H1 (cell line): Measurements from ENCODE around the gene OBSCN. TPM values are rescaled to one million over a fixed set of nuclear protein-coding genes. Genes with fewer than 3 reads are reported as not detected.

ENCODE experiments used
- CTCF ChIA-PET: fragments of 300-600 bp; sonication (Branson Sonifier 250); formaldehyde crosslinking; loops from one replicate; lab custom pipeline; 2021; ENCODE audit not compliant: partially characterized antibody; lab: Charles Lee
- POLR2A ChIA-PET: fragments of 300-600 bp; sonication (Branson Sonifier 250); formaldehyde crosslinking; loops from one replicate; lab custom pipeline; 2021; ENCODE audit warnings: inconsistent platforms; ENCODE audit not compliant: partially characterized antibody; lab: Charles Lee
- DNase-seq, 2 experiments: peaks; one replicate each; pipeline versions ENCODE4 v3.0.0 to v3.0.0-alpha.2; 2010 to 2022; ENCODE audit warnings: low spot score in 2 of 2, low read depth in 1 of 2, mixed read lengths in 1 of 2
- FAIRE-seq: peaks from 2 replicates; lab custom pipeline; 2011; peaks lifted over from hg19 to GRCh38; lab: Jason Lieb, UNC
- H2AFZ ChIP-seq: 2 replicates; pipeline ENCODE4 v1.8.1; 2012; ENCODE audit warnings: low read length, inconsistent platforms
- H2AK5ac ChIP-seq: 2 replicates; pipeline ENCODE4 v1.6.1; 2013; ENCODE audit warnings: low read depth, low read length
- H2BK120ac ChIP-seq: replicated peaks from 2 replicates; pipeline ENCODE3; 2013; ENCODE audit warnings: low read depth, low read length, inconsistent platforms
- H2BK12ac ChIP-seq: 2 replicates; pipeline ENCODE4 v1.6.1; 2013; ENCODE audit warnings: low read depth, low read length
- H2BK15ac ChIP-seq: 2 replicates; pipeline ENCODE4 v1.6.1; 2013; ENCODE audit warnings: low read length
- H2BK20ac ChIP-seq: 2 replicates; pipeline ENCODE4 v1.6.1; 2013; ENCODE audit warnings: low read length
- H2BK5ac ChIP-seq: 2 replicates; pipeline ENCODE4 v1.6.1; 2013; ENCODE audit warnings: low read depth, low read length
- H3K14ac ChIP-seq: 2 replicates; pipeline ENCODE4 v1.6.1; 2013; ENCODE audit warnings: inconsistent platforms; ENCODE audit not compliant: insufficient read length
- H3K18ac ChIP-seq: 2 replicates; pipeline ENCODE4 v1.6.1; 2013; ENCODE audit warnings: low read length; ENCODE audit errors: extremely low read depth
- H3K23ac ChIP-seq: 2 replicates; pipeline ENCODE4 v1.6.1; 2013; ENCODE audit warnings: inconsistent platforms; ENCODE audit not compliant: insufficient read length
- H3K23me2 ChIP-seq: 2 replicates; pipeline ENCODE4 v1.6.1; 2013; ENCODE audit warnings: low read depth, low read length
- H3K27ac ChIP-seq: 2 replicates; pipeline ENCODE4 v1.6.1; 2011; ENCODE audit warnings: low read depth, low read length, inconsistent platforms
- H3K27me3 ChIP-seq, 4 experiments: replicated peaks in 1 of 4; 1 replicate in 1 of 4; 2 replicates in 3 of 4; pipeline versions ENCODE4 v1.6.1 to v1.8.1; 2011 to 2013; ENCODE audit warnings: low read length in 3 of 4, mild to moderate bottlenecking in 3 of 4, inconsistent platforms in 2 of 4, mixed read lengths in 2 of 4, moderate library complexity in 1 of 4; ENCODE audit not compliant: control insufficient read depth in 3 of 4, insufficient read depth in 3 of 4; ENCODE audit errors: extremely low read depth in 1 of 4
- H3K36me3 ChIP-seq, 4 experiments: 2 replicates each; pipeline versions ENCODE4 v1.6.1 to v1.8.1; 2011 to 2013; ENCODE audit warnings: mild to moderate bottlenecking in 4 of 4, low read length in 3 of 4, moderate library complexity in 2 of 4, control low read depth in 1 of 4, inconsistent platforms in 1 of 4; ENCODE audit not compliant: insufficient read depth in 4 of 4, control insufficient read depth in 2 of 4
- H3K4ac ChIP-seq: replicated peaks from 2 replicates; pipeline ENCODE3; 2013; ENCODE audit warnings: low read length, low read depth, mixed read lengths, inconsistent platforms; ENCODE audit not compliant: insufficient read length
- H3K4me1 ChIP-seq, 4 experiments: replicated peaks in 1 of 4; 1 replicate in 1 of 4; 2 replicates in 3 of 4; pipeline versions ENCODE4 v1.6.1 to v1.8.1; 2011 to 2013; ENCODE audit warnings: low read length in 3 of 4, inconsistent platforms in 2 of 4, mixed read lengths in 1 of 4; ENCODE audit not compliant: insufficient read depth in 4 of 4, control insufficient read depth in 3 of 4
- H3K4me2 ChIP-seq, 2 experiments: 2 replicates each; pipeline versions ENCODE4 v1.6.1 to v1.8.1; 2011 to 2013; ENCODE audit warnings: low read depth in 2 of 2, low read length in 2 of 2, control low read depth in 1 of 2, inconsistent platforms in 1 of 2, mild to moderate bottlenecking in 1 of 2; ENCODE audit not compliant: insufficient read depth in 1 of 2
- H3K4me3 ChIP-seq, 4 experiments: fragments of 200-600, 300-600 bp in 1 of 4; sonication (generic), shearing (Covaris generic), sonication (Bioruptor Twin) in 1 of 4; 2 replicates each; pipeline versions ENCODE4 v1.5.1 to v1.8.1; 2011 to 2016; ENCODE audit warnings: low read length in 4 of 4, low read depth in 3 of 4, control low read depth in 2 of 4, inconsistent platforms in 2 of 4, mild to moderate bottlenecking in 2 of 4, mixed read lengths in 1 of 4, moderate library complexity in 1 of 4; ENCODE audit not compliant: insufficient read depth in 2 of 4; ENCODE audit errors: extremely low read depth in 1 of 4
- H3K56ac ChIP-seq: replicated peaks from 2 replicates; pipeline ENCODE3; 2013; ENCODE audit warnings: low read depth, mild to moderate bottlenecking, mixed read lengths, low read length, inconsistent platforms; ENCODE audit not compliant: insufficient read length
- H3K79me1 ChIP-seq: 2 replicates; pipeline ENCODE4 v1.6.1; 2013; ENCODE audit warnings: low read depth, low read length, control low read depth
- H3K79me2 ChIP-seq, 2 experiments: 2 replicates each; pipeline versions ENCODE4 v1.6.1 to v1.8.1; 2012 to 2013; ENCODE audit warnings: low read length in 2 of 2, mild to moderate bottlenecking in 2 of 2, inconsistent platforms in 1 of 2; ENCODE audit not compliant: insufficient read depth in 2 of 2, control insufficient read depth in 1 of 2
- H3K9ac ChIP-seq, 4 experiments: replicated peaks in 1 of 4; 1 replicate in 1 of 4; 2 replicates in 3 of 4; pipeline versions ENCODE4 v1.6.1 to v1.8.1; 2011 to 2013; ENCODE audit warnings: low read depth in 3 of 4, low read length in 3 of 4, control low read depth in 2 of 4, mild to moderate bottlenecking in 2 of 4, moderate library complexity in 2 of 4, inconsistent platforms in 1 of 4; ENCODE audit errors: extremely low read depth in 1 of 4
- H3K9me3 ChIP-seq, 2 experiments: 2 replicates each; pipeline versions ENCODE4 v1.6.1 to v1.8.1; 2012 to 2013; ENCODE audit warnings: mild to moderate bottlenecking in 2 of 2, moderate library complexity in 2 of 2, control low read depth in 1 of 2, inconsistent platforms in 1 of 2, low read depth in 1 of 2, low read length in 1 of 2, mixed read lengths in 1 of 2; ENCODE audit not compliant: insufficient read depth in 2 of 2
- H4K20me1 ChIP-seq, 2 experiments: replicated peaks in 1 of 2; 2 replicates each; pipeline versions ENCODE3 to v1.8.1; 2011 to 2013; ENCODE audit warnings: inconsistent platforms in 2 of 2, low read length in 2 of 2, mild to moderate bottlenecking in 1 of 2; ENCODE audit not compliant: insufficient read depth in 2 of 2, control insufficient read depth in 1 of 2
- H4K5ac ChIP-seq: 2 replicates; pipeline ENCODE4 v1.6.1; 2013; ENCODE audit warnings: low read length, low read depth, mixed read lengths, inconsistent platforms; ENCODE audit not compliant: insufficient read length
- H4K8ac ChIP-seq: 2 replicates; pipeline ENCODE4 v1.8.0; 2013; ENCODE audit warnings: mild to moderate bottlenecking, moderate library complexity, low read length, inconsistent platforms; ENCODE audit not compliant: insufficient read depth; ENCODE audit errors: extremely low read depth
- H4K91ac ChIP-seq: replicated peaks from 2 replicates; pipeline ENCODE3; 2013; ENCODE audit warnings: low read length, mixed read lengths, inconsistent platforms; ENCODE audit not compliant: insufficient read length
- RNF2 ChIP-seq: fragments of 200-900, 300-1000 bp; sonication (generic); IDR thresholded peaks from 2 replicates; pipeline ENCODE4 v1.7.1; 2016; ENCODE audit warnings: borderline replicate concordance, low read depth, mild to moderate bottlenecking, antibody characterized with exemption, low read length; ENCODE audit not compliant: poor library complexity, severe bottlenecking; ENCODE audit errors: missing control alignments
- WGBS, 2 experiments: shearing (Covaris generic) in 1 of 2; methylation state at CpG; one replicate each; pipeline versions ENCODE4 v1.1.6 to v1.1.7; 2013 to 2015; ENCODE audit warnings: low lambda C conversion rate in 2 of 2, mixed read lengths in 2 of 2, inconsistent platforms in 1 of 2, low coverage in 1 of 2, missing lambda C conversion rate in 1 of 2; ENCODE audit not compliant: insufficient replicate concordance in 2 of 2, insufficient coverage in 1 of 2, insufficient read length in 1 of 2; ENCODE audit errors: extremely low coverage in 1 of 2, missing lambda C conversion rate in 1 of 2; 5-methylcytosine and 5-hydroxymethylcytosine counted together
- polyA plus RNA-seq, 7 experiments: library from polyadenylated mRNA; depleted of rRNA in 3 of 7; stranded (reverse) in 5 of 7; unstranded in 2 of 7; fragments of >200 nt in 5 of 7; fragments of 200-250 nt in 2 of 7; gene quantifications; 1 replicate in 5 of 7; 2 replicates in 1 of 7; 4 replicates in 1 of 7; pipeline versions ENCODE4 v1.2.1 to v1.2.3, GENCODE V29; 2011 to 2013; ENCODE audit warnings: missing spikeins in 2 of 7, mixed read lengths in 2 of 7
- total RNA-seq: library from RNA; stranded (reverse); fragmentation: NEBNext Ultra II Directional; extraction: Animal tissue kit (Norgen Biotek cat#: 25700); gene quantifications from 2 replicates; pipeline ENCODE4 v1.2.1, GENCODE V29; 2021

OBSCN gene
- total and polyA plus RNA-seq, 2 of the 8 experiments (the other 6 are each of a cell fraction or from before 2014, with no cell fraction given) = 7.5 to 28.4 TPM

DNA sequence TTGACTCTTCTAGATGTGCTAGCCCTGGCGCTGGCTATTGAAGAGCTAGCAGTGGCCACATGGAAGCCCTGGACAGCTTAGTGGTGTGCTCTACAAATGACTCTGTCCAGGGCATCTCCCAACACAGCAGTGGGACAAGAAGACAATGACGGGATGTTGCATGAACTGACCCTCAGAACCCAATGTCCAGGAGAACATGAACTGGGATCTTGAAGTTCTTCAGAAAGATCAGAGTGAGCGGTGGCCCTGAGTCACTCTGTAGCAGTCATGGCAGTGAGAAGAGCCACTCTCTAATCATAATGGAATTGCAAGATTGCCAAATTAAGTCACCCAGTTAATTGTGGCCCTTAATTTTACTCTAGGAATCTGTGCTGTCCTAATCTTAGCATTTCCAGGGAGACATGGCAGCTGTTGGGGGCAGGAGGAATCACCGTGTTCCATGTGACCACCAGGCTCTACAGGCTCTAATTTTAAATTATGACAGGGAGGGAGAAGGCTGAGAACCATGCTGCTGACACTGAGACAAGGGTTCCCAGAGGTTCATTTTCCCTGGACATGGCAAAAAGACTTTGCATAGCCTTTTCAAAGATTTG lies 10.2 kb upstream of the OBSCN start:
- H3K27me3 ChIP-seq = 0 out of 7 replicates have a peak, but pooled peaks cover 0 to 2% (median 0%) of the 10 kb centered on the region in 4 experiments
- H2BK120ac ChIP-seq = no peak overlapping the region
- H3K18ac ChIP-seq = no peak overlapping the region
- CTCF ChIA-PET = no interaction called here
- no peak overlapping the region for H3K4me3 ChIP-seq
- no peak overlapping the region for H2AK5ac ChIP-seq
- no peak overlapping the region for H3K9ac ChIP-seq
- no peaks in the 10 kb centered on the region; the same call in 1 of the 2 replicates for H3K23me2 ChIP-seq
- FAIRE-seq (no peak), DNase-seq (no peak)
- no peak overlapping the region for H3K27ac ChIP-seq
- POLR2A ChIA-PET = no interaction called here
- H2BK12ac ChIP-seq = no peak overlapping the region
- no peak overlapping the region for H2BK5ac ChIP-seq
- H3K4me1 ChIP-seq = no peaks in the 10 kb centered on the region
- H3K23ac ChIP-seq = no peak overlapping the region
- H4K5ac ChIP-seq = no peak overlapping the region
- H4K20me1 ChIP-seq = no peaks in the 10 kb centered on the region
- TF ChIP-seq RNF2 = no peak
- TF ChIP-seq, all 59 proteins: peak for 0
- Histone ChIP-seq H4K8ac (no peak overlapping the region), H3K36me3 (no peaks in the 10 kb centered on the region), H2AFZ (no peak overlapping the region), H3K4ac (no peak overlapping the region), H3K4me2 (no peak overlapping the region), H3K14ac (no peak overlapping the region), H2BK15ac (no peak overlapping the region), H3K79me2 (no peaks in the 10 kb centered on the region), H3K9me3 (peaks cover 20 to 25% of the 10 kb centered on the region in 2 experiments), H3K56ac (no peak overlapping the region), H3K79me1 (no peaks in the 10 kb centered on the region), H2BK20ac (no peak overlapping the region), H4K91ac (no peak overlapping the region)
- 89% methylated on average over 4 of the region's 4 CpGs; no CpG with 5 or more reads in 1 of the 2 experiments for WGBS, 2 experiments
